Testis (tissue), 2 donors: Measurements from ENCODE around the gene TCTN3.

ENCODE experiments used
- POLR2A ChIP-seq: fragments of 450-650 bp; IDR thresholded peaks from one replicate; pipeline ENCODE4 v1.6.1; 2017; ENCODE audit warnings: antibody characterized with exemption, mild to moderate bottlenecking, moderate library complexity
- TF ChIP-seq, protein P1 (sequence below), 3 experiments: fragments of 450-650 bp in 2 of 3; fragments of 200-600 bp in 1 of 3; sonication (generic) in 1 of 3; IDR thresholded peaks; one replicate each; pipeline ENCODE4 v1.5.1; 2016 to 2019; ENCODE audit warnings: antibody characterized with exemption in 3 of 3, mild to moderate bottlenecking in 2 of 3, moderate library complexity in 1 of 3

DNA sequence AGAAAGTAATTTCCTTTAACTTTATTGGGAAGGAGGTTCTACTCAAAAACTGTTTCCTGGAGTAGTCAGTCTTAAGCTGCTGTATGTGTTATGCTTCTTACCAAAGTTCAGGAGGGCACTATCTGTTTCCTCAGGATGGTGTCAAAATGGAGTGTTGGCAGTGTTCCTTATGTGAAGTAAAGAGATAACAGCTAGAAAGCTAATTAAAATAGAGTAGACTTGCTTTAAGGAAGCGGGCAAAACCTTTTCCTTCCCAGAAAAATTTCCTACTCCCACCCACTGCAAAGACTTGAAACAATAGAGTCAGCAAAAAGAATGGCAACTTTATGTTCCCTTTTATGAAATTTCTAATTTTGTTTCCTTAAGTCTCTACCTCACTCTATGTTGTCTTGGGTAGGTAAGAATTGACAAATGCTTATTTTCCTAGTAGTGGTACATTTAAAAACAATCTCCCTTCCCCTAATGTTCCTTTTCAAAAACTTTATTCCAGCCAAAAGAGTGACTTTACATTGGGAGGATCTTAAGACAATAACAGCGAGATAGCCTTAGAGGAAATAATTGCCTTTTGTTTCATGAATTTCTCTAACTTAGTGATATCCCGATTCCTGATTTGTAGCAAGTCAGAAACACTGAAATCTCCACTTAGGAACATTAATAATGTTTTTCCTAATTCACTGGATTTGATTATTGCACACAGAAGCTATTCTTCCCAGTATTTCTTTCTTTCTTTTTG, 35.8 kb upstream of the TCTN3 start:
- TF ChIP-seq, protein P1, sequence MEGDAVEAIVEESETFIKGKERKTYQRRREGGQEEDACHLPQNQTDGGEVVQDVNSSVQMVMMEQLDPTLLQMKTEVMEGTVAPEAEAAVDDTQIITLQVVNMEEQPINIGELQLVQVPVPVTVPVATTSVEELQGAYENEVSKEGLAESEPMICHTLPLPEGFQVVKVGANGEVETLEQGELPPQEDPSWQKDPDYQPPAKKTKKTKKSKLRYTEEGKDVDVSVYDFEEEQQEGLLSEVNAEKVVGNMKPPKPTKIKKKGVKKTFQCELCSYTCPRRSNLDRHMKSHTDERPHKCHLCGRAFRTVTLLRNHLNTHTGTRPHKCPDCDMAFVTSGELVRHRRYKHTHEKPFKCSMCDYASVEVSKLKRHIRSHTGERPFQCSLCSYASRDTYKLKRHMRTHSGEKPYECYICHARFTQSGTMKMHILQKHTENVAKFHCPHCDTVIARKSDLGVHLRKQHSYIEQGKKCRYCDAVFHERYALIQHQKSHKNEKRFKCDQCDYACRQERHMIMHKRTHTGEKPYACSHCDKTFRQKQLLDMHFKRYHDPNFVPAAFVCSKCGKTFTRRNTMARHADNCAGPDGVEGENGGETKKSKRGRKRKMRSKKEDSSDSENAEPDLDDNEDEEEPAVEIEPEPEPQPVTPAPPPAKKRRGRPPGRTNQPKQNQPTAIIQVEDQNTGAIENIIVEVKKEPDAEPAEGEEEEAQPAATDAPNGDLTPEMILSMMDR (IDR thresholded peaks at IDR 0.05) = no peak
- no peak for TF ChIP-seq POLR2A
